H9 (cell line): ENCODE results near the gene C1orf198. TPM values are rescaled to one million over a fixed set of nuclear protein-coding genes. Genes with fewer than 3 reads are reported as not detected.

ENCODE experiments used
- DNase-seq: peaks from one replicate; pipeline ENCODE4 v3.0.0-alpha.2; 2017
- H2AFZ ChIP-seq: one replicate; pipeline ENCODE4 v1.6.1; 2013; ENCODE audit warnings: mild to moderate bottlenecking, low read length, control low read depth, moderate library complexity
- H2AK5ac ChIP-seq: 2 replicates; pipeline ENCODE4 v1.6.1; 2013; ENCODE audit warnings: low read length, control low read depth, mixed read lengths; ENCODE audit not compliant: insufficient read length
- H2BK120ac ChIP-seq: one replicate; pipeline ENCODE4 v1.6.1; 2013; ENCODE audit warnings: low read depth, mild to moderate bottlenecking, low read length, control low read depth, inconsistent platforms; ENCODE audit not compliant: poor library complexity, severe bottlenecking
- H2BK12ac ChIP-seq: 2 replicates; pipeline ENCODE4 v1.6.1; 2013; ENCODE audit warnings: low read length, control low read depth, mixed read lengths, low read depth; ENCODE audit not compliant: insufficient read length
- H2BK15ac ChIP-seq: 2 replicates; pipeline ENCODE4 v1.6.1; 2013; ENCODE audit warnings: low read depth, low read length, control low read depth
- H2BK20ac ChIP-seq: one replicate; pipeline ENCODE4 v1.6.1; 2013; ENCODE audit warnings: low read depth, mild to moderate bottlenecking, low read length, control low read depth, inconsistent platforms; ENCODE audit not compliant: poor library complexity, severe bottlenecking
- H2BK5ac ChIP-seq: 2 replicates; pipeline ENCODE4 v1.6.1; 2013; ENCODE audit warnings: low read length, control low read depth, mixed read lengths; ENCODE audit not compliant: insufficient read length
- H3K14ac ChIP-seq: 2 replicates; pipeline ENCODE4 v1.6.1; 2013; ENCODE audit warnings: low read length, control low read depth; ENCODE audit not compliant: insufficient read depth
- H3K18ac ChIP-seq: 2 replicates; pipeline ENCODE4 v1.6.1; 2013; ENCODE audit warnings: low read depth, mild to moderate bottlenecking, mixed read lengths, low read length, control low read depth; ENCODE audit not compliant: insufficient read length
- H3K23ac ChIP-seq: 2 replicates; pipeline ENCODE4 v1.6.1; 2013; ENCODE audit warnings: low read length, control low read depth, mixed read lengths, low read depth; ENCODE audit not compliant: insufficient read length
- H3K23me2 ChIP-seq: 2 replicates; pipeline ENCODE4 v1.6.1; 2013; ENCODE audit warnings: low read depth, mild to moderate bottlenecking, mixed read lengths, low read length, control low read depth; ENCODE audit not compliant: insufficient read length, poor library complexity, severe bottlenecking
- H3K27ac ChIP-seq: 2 replicates; pipeline ENCODE4 v1.5.1; 2013; ENCODE audit warnings: low read length, control low read depth, mixed read lengths, low read depth; ENCODE audit not compliant: insufficient read length
- H3K27me3 ChIP-seq: 2 replicates; pipeline ENCODE4 v1.6.1; 2013; ENCODE audit warnings: low read length, control low read depth, inconsistent platforms; ENCODE audit not compliant: insufficient read depth
- H3K4ac ChIP-seq: 2 replicates; pipeline ENCODE4 v1.6.1; 2013; ENCODE audit warnings: low read depth, mild to moderate bottlenecking, control low read depth, inconsistent platforms, low read length, moderate library complexity
- H3K4me1 ChIP-seq: 2 replicates; pipeline ENCODE4 v1.6.1; 2013; ENCODE audit warnings: low read length, control low read depth, inconsistent platforms; ENCODE audit not compliant: insufficient read depth
- H3K4me2 ChIP-seq: 2 replicates; pipeline ENCODE4 v1.6.1; 2013; ENCODE audit warnings: low read length, control low read depth, mixed read lengths; ENCODE audit not compliant: insufficient read length, insufficient read depth
- H3K56ac ChIP-seq: 2 replicates; pipeline ENCODE4 v1.6.1; 2013; ENCODE audit warnings: low read depth, mild to moderate bottlenecking, mixed read lengths, low read length, control low read depth; ENCODE audit not compliant: insufficient read length
- H3K79me1 ChIP-seq: 2 replicates; pipeline ENCODE4 v1.6.1; 2013; ENCODE audit warnings: low read depth, mild to moderate bottlenecking, moderate library complexity, low read length, control low read depth, inconsistent platforms; ENCODE audit not compliant: insufficient read depth, poor library complexity, severe bottlenecking
- H3K79me2 ChIP-seq: 2 replicates; pipeline ENCODE4 v1.6.1; 2013; ENCODE audit warnings: low read length, control low read depth, inconsistent platforms; ENCODE audit not compliant: insufficient read depth
- H3K9ac ChIP-seq: 2 replicates; pipeline ENCODE4 v1.6.1; 2013; ENCODE audit warnings: low read length, control low read depth, mixed read lengths; ENCODE audit not compliant: insufficient read length; ENCODE audit errors: extremely low read depth
- H3K9me3 ChIP-seq: one replicate; pipeline ENCODE4 v1.6.1; 2013; ENCODE audit warnings: low read depth, low read length, inconsistent platforms; ENCODE audit not compliant: control insufficient read depth
- H3T11ph ChIP-seq: one replicate; pipeline ENCODE4 v1.6.1; 2013; ENCODE audit warnings: mild to moderate bottlenecking, low read length, control low read depth, inconsistent platforms
- H4K20me1 ChIP-seq: one replicate; pipeline ENCODE4 v1.6.1; 2013; ENCODE audit not compliant: control insufficient read depth, insufficient read length, insufficient read depth
- H4K5ac ChIP-seq: 2 replicates; pipeline ENCODE4 v1.6.1; 2013; ENCODE audit warnings: low read depth, mild to moderate bottlenecking, mixed read lengths, low read length, control low read depth; ENCODE audit not compliant: insufficient read length
- H4K8ac ChIP-seq: replicated peaks from 2 replicates; pipeline ENCODE4 v1.6.1; 2013; ENCODE audit warnings: low read length, control low read depth, mixed read lengths, low read depth; ENCODE audit not compliant: insufficient read length
- H4K91ac ChIP-seq: 2 replicates; pipeline ENCODE4 v1.6.1; 2013; ENCODE audit warnings: low read depth, mild to moderate bottlenecking, moderate library complexity, mixed read lengths, low read length, control low read depth; ENCODE audit not compliant: insufficient read length
- H3K27ac Mint-ChIP-seq, 3 experiments: 2 replicates in 2 of 3; 3 replicates in 1 of 3; pipeline ENCODE4 v1.8.0; 2020 to 2021; ENCODE audit warnings: mixed read lengths in 3 of 3, mild to moderate bottlenecking in 1 of 3, moderate library complexity in 1 of 3
- H3K27me3 Mint-ChIP-seq: 2 replicates; pipeline ENCODE4 v1.8.0; 2021; ENCODE audit warnings: low read depth, mild to moderate bottlenecking, moderate library complexity, mixed read lengths
- H3K36me3 Mint-ChIP-seq, 3 experiments: 2 replicates in 2 of 3; 3 replicates in 1 of 3; pipeline ENCODE4 v1.8.0; 2020 to 2021; ENCODE audit warnings: low read depth in 3 of 3, mixed read lengths in 3 of 3; ENCODE audit not compliant: insufficient read depth in 1 of 3
- H3K4me1 Mint-ChIP-seq, 2 experiments: 2 replicates each; pipeline ENCODE4 v1.8.0; 2020; ENCODE audit warnings: mixed read lengths in 2 of 2
- H3K4me3 Mint-ChIP-seq, 2 experiments: 2 replicates in 1 of 2; 3 replicates in 1 of 2; pipeline ENCODE4 v1.8.0; 2020 to 2021; ENCODE audit warnings: mild to moderate bottlenecking in 2 of 2, mixed read lengths in 2 of 2, moderate library complexity in 1 of 2
- H3K9me3 Mint-ChIP-seq, 2 experiments: 2 replicates in 1 of 2; 3 replicates in 1 of 2; pipeline ENCODE4 v1.8.0; 2020; ENCODE audit warnings: mild to moderate bottlenecking in 2 of 2, mixed read lengths in 2 of 2, moderate library complexity in 1 of 2
- WGBS: extraction: QIAGEN DNeasy Blood & Tissue Kit; methylation state at CpG from one replicate; pipeline ENCODE4 v1.1.7; 2013; ENCODE audit warnings: missing lambda C conversion rate, low lambda C conversion rate, mixed read lengths; ENCODE audit not compliant: insufficient read length; ENCODE audit errors: extremely low coverage; 5-methylcytosine and 5-hydroxymethylcytosine counted together
- total RNA-seq: library from RNA; stranded (reverse); gene quantifications from 2 replicates; pipeline ENCODE4 v1.2.1, GENCODE V29; 2021
- TF ChIP-seq, protein P1 (sequence below): fragments of 200-600 bp; sonication (generic); conservative IDR thresholded peaks from 3 replicates; pipeline ENCODE4 v1.8.0; 2021; ENCODE audit warnings: antibody characterized with exemption, mild to moderate bottlenecking

C1orf198 gene
- total RNA-seq, 1 experiment from 2014 or later = 28.9 TPM

DNA sequence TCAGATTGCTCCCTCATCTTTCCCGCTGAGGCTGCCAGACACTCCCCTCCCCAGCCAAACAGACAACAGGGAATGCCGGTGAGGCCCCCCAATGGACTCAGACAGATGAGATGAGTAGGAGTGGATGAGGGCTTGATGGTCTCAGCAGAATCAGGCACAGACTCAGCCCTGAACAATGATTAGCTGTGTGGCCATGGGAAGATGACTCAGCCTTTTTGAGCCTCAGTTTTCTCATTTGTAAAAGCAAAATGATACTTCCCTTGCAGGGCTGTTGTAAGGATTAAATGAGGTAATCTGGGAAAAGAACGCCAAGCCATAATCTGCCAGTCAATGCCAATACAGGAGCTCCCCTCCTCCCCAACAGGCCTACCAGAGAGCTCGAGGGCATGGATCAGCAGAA is 12.4 kb downstream of the C1orf198 start:
- Mint-ChIP-seq H3K27ac (peak overlapping the region in 1 of 3 experiments; percentile 40; a peak in 3 of 7 replicates), H3K36me3 (peaks cover 35 to 41% (median 39%) of the 10 kb centered on the region in 3 experiments), H3K9me3 (peaks cover 0 to 3% of the 10 kb centered on the region in 2 experiments; a peak in 1 of 5 replicates), H3K4me1 (peaks cover 39 to 43% of the 10 kb centered on the region in 2 experiments), H3K4me3 (no peak overlapping the region), H3K27me3 (no peaks in the 10 kb centered on the region)
- Histone ChIP-seq H2BK12ac (no peak overlapping the region), H3K27me3 (no peaks in the 10 kb centered on the region), H3K23ac (no peak overlapping the region), H3K4me1 (peaks cover 1% of the 10 kb centered on the region; the same call in 1 of the 2 replicates), H3K56ac (no peak overlapping the region), H2BK5ac (no peak overlapping the region), H4K8ac (no peak overlapping the region), H2AFZ (no peak overlapping the region), H2BK20ac (no peak overlapping the region), H3K9me3 (no peaks in the 10 kb centered on the region), H4K91ac (no peak overlapping the region), H3K9ac (no peak overlapping the region), H3K23me2 (no peaks in the 10 kb centered on the region), H3K79me1 (no peaks in the 10 kb centered on the region), H4K20me1 (no peaks in the 10 kb centered on the region), H3K4me2 (no peak overlapping the region), H2AK5ac (no peak overlapping the region), H3K18ac (no peak overlapping the region), H4K5ac (no peak overlapping the region), H3K79me2 (no peaks in the 10 kb centered on the region), H3T11ph (no peak overlapping the region), H3K14ac (no peak overlapping the region), H3K27ac (no peak overlapping the region), H2BK15ac (no peak overlapping the region), H3K4ac (no peak overlapping the region), H2BK120ac (no peak overlapping the region)
- no peak for DNase-seq
- no CpG with 5 or more reads among the region's 4 CpGs for WGBS
- TF ChIP-seq, protein P1, sequence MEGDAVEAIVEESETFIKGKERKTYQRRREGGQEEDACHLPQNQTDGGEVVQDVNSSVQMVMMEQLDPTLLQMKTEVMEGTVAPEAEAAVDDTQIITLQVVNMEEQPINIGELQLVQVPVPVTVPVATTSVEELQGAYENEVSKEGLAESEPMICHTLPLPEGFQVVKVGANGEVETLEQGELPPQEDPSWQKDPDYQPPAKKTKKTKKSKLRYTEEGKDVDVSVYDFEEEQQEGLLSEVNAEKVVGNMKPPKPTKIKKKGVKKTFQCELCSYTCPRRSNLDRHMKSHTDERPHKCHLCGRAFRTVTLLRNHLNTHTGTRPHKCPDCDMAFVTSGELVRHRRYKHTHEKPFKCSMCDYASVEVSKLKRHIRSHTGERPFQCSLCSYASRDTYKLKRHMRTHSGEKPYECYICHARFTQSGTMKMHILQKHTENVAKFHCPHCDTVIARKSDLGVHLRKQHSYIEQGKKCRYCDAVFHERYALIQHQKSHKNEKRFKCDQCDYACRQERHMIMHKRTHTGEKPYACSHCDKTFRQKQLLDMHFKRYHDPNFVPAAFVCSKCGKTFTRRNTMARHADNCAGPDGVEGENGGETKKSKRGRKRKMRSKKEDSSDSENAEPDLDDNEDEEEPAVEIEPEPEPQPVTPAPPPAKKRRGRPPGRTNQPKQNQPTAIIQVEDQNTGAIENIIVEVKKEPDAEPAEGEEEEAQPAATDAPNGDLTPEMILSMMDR = no peak
